Central memory CD4-positive, alpha-beta T cell (primary cell): ENCODE results near the gene TEF.
"Not testable (repeated sequence)": the region's sequence is repeated elsewhere in the genome, so short reads cannot be mapped to it uniquely, and the experiment has no call there.

Experiments used
- DNase-seq: peaks from one replicate; pipeline ENCODE4 v3.0.0; 2022

The TEF gene

DNA sequence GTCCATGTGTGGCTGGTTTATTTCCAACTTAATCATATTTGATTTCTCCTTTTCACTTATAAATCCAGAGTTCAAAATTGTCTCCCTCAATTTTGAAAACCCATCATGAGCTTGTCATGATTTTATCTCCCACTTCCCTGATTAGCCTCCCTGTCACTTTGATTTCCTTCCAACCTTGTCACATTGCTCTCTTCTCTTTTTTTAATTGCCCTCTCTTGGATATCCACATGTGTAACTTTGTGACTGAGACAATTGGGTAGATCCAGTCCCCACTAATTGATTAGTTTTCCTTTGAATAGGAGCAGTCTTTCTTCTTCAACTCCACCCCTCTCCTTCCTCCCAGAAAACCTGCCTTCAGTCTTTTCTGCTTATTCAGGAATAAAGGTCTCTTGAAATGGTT is 2.4 kb downstream of the TEF start:
- no peak for DNase-seq

DNA sequence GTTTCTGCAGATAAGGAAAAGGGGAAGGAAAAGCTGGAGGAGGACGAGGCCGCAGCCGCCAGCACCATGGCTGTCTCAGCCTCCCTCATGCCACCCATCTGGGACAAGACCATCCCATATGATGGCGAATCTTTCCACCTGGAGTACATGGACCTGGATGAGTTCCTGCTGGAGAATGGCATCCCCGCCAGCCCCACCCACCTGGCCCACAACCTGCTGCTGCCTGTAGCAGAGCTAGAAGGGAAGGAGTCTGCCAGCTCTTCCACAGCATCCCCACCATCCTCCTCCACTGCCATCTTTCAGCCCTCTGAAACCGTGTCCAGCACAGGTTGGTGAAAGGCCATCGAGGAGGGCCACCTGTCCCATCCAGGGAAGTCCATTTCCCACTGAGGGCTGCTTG is 5.6 kb downstream of the TEF start:
- DNase-seq: no peak

DNA sequence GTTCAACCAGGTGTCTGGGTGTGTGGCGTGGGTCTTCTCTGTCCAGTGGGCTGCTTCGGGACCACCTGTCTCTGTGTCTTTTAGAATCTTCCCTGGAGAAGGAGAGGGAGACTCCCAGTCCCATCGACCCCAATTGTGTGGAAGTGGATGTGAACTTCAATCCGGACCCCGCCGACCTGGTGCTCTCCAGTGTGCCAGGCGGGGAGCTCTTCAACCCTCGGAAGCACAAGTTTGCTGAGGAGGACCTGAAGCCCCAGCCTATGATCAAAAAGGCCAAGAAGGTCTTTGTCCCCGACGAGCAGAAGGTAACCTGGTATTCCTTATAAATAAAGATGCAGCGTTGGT is 12.2 kb downstream of the TEF start:
- no peak for DNase-seq

DNA sequence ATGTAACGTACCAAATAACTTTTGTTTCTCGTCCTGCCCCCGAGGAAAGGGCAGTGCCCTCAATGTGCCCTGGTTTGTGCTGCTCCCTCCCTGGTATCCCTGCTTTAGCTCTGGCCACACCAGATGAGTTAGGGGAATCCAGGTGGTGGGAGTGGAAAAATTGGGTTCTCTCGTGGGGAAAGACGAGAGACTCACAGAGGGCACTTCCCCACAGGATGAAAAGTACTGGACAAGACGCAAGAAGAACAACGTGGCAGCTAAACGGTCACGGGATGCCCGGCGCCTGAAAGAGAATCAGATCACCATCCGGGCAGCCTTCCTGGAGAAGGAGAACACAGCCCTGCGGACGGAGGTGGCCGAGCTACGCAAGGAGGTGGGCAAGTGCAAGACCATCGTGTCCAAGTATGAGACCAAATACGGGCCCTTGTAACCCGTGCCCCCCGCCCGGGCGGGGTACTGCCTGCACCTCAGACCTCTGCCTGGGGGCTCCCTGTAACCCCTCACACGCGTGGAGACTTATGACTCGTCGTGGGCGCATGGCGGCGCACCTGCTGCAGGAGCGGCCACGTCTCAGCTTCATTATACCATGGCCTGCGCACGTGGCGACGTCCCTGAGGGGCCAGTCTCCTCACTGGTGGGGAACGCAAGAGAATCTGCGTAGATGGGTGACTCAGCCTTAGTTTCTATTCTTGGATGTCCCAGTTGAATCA is 13.9 kb downstream of the TEF start:
- no peak for DNase-seq

DNA sequence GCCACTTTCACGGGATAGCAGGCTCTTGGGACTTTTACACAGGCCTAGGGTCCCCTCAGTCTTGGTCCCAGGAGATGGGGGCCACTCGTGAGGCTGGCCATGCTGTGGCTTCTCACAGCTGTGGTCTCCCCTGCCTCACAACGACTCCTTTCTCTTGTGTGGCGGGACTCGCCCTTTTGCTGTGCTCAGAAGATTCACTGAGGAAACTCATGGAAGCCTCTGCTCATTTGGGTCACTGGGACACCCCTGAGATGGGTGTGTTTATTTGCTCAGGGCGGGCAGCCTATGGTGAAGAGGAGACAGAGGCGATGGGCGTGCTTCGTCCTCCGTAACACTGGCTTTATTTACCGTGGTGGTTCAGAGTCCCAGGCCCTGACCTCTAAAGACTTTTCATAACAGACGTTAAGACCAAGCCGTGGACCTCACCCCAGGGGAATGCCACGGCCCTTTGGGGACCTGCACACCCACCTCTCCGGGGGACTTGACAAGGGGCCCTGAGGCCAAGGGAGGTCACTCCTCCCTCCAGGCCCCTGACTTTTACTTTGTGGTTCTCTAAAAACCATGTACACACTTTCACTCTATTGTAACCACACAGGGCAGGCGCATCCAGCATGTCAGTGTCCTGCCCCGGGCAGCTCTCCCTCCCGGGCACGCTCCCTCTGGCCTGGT is 15.5 kb downstream of the TEF start:
- DNase-seq: no peak

DNA sequence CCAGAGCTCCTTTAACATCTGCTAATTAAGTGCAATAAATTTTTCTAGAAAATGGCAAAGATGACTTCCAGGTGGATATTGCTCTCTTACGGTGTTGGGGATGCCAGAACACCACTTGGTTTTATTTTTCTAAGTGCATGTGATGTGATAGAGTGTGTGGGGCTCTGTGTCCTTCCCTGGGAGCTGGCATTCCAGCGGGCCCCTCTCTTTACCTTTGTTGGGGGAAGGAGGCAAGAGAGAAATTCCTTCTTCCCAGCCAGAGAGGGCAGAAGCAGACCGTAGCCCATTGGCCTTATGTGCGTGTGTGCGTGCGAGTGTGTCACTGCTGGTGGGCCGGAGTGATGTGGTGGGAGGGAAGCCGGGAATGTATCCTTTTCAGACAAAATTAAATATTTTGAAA is 17.2 kb downstream of the TEF start:
- no peak for DNase-seq

DNA sequence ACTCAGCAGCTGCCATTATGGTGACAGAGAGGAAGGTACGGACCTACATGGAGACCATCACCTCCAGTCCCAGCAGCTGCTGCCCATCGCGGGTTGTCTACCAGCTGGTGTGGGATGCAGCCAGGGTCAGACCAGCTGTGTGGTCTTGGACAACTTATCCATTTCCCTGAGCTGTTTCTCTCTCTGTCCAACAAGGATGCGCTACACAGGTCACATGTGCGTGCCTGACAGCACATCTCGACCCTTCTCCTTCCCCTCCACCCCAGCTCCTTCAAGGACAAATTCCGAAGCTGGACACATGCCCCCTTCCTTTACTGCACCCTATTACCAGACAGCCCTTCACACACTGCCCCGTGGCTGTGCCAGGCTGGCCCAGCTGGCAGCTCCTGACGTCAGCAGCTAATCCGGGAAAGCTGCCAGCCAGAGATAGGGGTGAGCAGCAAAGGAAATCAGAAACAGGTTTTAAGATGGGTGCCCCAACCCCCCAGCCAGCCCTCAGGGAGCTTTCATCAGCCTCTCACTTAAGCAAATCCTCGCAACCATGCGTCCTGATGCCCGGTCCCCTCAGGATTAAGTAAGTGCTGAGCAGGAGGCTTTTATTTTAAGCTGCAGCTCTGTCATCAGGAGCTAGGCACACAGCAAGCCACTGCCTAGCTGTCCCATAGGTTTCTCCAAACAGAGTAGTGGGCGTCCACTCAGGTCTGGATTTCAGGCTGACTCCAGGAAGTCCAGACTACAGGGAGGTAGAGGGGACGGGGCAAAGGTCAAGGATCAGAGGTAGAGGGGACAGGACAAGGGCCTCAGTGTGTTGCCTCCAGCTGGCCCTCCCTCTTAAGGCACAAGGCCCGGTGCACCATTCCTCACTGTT is 20.3 kb downstream of the TEF start:
- no peak for DNase-seq

DNA sequence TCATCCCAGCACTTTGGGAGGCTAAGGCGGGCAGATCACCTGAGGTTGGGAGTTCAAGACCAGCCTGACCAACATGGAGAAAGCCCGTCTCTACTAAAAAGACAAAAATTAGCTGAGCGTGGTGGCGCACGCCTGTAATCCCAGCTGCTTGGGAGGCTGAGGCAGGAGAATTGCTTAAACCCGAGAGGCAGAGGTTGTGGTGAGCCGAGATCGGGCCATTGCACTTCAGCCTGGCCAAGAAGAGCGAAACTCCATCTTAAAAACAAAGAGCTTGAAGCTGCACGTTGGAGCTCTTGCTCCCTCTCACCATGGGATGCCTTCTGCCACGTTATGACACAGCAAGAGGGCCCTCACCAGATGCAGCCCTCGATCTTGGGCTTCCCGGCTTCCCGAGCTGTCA is 21.1 kb downstream of the TEF start:
- DNase-seq: not testable (repeated sequence)

DNA sequence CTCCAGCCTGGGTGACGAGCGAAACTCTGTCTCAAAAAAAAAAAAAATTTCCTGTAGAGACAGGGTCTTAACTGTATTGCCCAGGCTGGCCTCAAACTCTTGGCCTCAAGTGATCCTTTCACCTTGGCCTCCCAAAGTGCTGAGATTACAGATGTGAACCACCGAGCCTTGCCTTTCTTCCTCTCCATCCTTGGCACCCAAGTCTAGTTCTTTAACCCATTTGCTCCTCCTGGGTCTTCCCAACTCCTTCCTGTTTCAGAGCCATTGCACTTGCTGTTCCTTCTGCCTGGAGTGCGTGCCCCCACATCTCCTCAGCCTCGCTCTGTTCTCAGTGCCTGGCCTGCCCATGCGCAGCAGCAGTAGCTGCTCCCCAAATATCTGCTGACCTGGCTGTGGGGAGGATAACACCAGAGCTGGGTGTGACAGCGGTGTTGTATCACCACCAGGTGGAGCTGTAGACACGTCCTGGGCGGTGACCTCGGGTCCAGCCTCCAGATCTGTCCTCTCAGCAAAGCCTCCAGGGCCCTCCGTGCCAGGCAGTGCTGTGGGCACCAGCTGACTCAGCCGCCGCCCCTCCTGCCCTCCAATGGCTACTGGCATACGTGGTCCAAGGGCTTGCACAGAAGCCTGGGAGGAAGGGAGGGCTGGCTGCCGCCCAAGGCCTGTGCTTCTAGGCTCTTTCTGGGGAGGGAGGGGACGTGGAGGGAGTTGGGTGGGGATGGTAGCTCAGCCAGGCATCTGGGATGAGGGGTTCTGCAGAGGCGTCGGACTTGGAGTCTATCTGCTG is 22.0 kb downstream of the TEF start:
- peak; percentile 80 for DNase-seq

DNA sequence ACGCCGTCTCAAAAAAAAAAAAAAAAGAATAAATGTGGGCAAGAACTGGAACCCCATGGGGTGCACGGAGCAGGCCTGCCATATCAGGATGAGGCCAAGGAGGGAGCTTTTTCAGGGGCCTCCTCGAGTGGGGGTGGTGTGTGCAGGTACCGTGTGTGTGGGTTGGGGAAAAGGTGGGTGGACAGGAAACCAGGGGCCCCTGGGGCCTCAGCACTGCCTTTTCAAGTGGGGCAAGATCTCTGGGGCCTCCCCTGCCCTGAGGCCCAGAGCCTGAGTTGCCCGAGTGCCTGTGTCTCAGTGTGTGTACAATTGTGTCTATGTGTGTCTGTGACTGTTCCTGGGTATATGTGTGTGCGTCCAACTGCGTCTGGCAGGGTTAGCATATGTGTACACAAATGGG is 23.8 kb downstream of the TEF start:
- DNase-seq: no peak

DNA sequence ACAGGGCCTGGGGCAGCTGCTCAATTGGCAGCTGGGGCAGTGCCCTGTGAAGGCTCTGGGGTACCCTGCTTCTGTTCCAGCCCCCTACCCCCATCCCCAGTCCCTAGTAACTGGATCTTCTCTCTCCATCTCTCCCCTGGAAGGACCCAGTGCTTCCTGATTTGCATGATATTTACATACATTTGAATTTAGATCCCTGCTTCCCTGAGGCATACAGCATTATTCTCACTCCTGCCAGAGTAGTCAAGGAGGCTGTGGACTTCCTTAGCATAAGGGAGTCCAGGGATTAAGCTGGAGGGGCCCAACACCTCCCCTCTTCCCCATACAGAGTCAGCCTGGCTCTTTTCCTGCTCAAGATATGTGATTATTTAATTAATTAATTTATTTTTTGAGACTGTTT is 24.7 kb downstream of the TEF start:
- no peak for DNase-seq

DNA sequence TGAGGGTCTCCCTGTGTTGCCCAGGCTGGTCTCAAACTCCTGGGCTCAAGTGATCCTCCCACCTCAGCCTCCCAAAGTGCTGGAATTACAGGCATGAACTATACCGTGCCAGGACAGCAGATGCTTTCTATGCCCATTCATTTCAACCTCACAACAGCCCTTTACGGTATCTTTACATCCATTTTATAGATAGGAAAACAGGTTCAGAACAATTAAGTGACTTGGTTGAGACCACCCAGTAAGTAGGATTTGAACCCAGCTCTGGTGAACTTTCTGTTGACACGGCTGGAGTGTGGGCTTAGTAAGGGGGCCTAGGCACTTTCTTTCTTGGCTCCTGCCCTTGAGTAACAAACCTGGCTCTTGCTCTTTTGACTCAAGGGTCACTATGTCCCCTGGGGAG is 25.7 kb downstream of the TEF start:
- no peak for DNase-seq

DNA sequence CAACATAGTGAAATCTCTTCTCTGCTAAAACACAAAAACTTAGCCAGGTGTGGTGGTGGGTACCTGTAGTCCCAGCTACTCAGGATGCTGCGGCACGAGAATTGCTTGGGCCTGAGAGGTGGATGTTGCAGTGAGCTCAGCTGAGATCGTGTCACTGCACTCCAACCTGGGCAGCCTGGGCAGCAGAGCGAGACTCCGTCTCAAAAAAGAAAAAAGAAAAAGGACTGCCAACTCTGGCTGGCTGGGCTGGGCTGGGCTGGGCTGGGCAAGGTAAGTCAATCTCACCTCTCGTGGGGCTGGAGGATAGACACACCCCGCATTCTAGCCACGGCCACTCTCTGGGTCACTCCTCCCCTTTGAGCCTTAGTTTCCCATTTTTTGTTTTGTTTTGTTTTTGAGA is 26.9 kb downstream of the TEF start:
- no peak for DNase-seq

DNA sequence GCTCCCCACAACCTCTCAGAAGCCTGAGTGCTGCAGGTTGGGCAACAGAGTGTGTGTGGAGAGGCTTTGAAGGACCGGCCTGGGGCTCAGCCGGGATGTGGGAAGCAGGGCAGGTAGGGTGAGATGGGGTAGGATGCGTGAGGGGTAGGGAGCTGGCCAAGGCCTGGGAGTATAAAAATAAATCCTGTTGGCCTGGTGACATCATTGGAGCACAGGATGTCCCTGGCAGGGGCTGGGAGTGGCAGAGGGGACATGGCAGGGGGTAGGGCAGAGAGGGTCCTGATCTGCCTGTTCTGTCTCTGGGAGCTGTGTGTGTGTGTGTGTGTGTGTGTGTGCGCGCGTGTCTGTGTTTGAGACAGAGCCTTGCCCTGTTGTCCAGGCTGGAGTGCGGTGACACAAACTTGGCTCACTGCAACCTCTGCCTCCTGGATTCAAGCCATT is 28.6 kb downstream of the TEF start:
- no peak for DNase-seq

DNA sequence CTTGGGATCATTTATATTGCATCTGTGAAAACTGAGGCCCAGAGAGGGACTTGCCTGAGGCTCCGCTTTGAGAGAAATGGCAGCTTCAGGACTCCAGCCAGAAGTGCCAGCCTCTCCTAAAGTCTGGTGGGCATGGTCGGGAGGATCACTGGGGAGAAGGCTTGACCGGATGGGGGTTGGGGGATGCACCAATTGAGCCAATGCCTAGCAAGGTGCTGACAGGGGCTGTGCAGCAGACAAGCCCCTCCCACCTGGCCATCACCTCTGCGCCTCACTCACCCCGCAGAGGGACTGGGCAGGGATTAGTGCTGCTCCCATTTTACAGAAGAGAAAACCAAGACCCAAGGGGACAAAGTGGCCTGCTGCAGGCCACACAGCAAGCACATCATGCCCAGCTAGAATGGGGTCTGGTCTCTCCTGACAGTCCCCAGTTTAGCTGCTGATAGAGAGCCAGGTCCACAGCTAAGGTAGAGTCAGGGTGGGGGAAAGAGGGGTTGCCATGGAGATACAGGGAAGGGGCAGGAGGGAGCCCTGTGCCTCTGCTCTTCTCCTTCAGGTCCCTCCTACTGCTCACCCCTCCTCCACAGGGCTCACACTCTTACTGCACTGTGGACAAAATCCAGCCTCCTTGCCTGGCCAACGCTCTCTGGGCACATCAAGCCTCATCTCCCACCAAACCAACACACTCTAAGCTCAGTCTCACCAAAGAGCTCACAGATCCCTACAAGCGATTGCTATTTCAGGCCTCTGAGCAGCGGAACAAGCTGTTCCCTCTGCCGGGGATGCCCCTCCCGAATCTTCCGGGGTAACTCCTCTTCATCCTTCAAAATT is 29.5 kb downstream of the TEF start:
- no peak for DNase-seq

DNA sequence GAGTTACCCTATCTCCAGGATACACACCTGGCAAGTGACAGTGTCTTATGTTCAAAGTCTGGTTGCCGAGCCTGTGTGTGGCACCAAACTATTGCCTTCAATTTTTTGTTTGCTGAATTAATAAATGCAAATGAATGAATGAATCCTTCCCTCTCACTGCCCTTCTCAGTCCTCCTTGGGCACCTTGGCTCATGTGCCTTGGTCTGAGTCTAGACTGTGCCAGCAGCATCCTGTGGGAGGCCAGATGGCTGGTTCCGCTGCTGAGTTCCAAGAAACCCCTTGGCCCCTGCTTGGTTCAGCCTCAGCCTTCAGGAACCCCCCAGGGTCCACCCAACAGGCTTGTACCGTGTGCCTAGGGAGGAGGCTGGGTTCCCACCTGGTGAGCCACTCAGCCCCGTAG is 33.8 kb downstream of the TEF start:
- DNase-seq: no peak

DNA sequence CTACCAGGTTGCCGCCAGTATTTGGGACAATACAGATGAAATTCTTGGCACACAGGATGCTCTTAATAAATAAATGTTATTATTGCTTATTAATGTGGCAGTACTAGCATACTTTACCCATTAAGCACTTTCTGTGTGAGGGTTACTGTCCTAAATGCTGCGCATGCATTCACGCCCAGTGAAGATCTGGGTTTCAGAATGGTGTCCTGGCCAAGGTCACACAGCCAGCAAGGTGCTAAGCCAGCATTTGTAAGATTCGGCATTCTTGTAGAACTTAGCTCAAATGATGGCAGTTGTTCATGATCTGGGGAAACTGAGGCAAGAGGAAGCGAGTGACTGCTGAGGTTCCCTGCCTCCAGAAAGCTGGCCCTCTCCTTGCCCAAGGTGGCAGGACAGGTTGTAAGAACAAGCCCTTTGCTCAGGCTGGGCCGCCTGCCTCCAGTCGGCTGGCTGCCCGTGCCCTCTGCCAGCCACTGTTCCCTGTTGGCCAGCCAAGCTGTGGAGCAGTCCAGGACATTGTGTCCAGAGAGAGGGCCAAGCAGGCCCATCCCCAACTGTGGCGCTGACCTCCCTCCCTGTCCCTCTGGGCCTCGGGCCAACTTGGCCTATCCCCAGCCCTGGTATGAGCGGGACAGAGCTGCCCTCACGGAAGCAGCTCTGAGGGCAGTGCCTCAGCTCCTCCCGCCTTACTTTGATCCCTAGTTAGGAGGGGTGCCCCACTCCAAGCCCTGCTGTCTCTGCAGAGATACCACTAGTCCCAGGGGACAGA is 36.1 kb downstream of the TEF start:
- no peak for DNase-seq

DNA sequence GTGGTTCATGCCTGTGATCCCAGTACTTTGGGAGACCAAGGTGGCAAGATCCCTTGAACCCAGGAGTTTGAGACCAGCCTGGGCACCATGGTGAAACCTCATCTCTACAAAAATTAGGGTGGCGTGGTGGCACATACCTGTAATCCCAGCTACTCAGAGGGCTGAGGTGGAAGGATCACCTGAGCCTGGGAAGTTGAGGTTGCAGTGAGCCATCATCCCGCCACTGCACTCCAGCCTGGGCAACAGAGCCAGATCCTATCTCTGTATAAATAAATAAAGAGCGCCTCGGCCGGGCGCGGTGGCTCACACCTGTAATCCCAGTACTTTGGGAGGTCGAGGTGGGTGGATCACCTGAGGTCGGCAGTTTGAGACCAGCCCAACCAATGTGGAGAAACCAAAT is 37.0 kb downstream of the TEF start:
- no peak for DNase-seq

DNA sequence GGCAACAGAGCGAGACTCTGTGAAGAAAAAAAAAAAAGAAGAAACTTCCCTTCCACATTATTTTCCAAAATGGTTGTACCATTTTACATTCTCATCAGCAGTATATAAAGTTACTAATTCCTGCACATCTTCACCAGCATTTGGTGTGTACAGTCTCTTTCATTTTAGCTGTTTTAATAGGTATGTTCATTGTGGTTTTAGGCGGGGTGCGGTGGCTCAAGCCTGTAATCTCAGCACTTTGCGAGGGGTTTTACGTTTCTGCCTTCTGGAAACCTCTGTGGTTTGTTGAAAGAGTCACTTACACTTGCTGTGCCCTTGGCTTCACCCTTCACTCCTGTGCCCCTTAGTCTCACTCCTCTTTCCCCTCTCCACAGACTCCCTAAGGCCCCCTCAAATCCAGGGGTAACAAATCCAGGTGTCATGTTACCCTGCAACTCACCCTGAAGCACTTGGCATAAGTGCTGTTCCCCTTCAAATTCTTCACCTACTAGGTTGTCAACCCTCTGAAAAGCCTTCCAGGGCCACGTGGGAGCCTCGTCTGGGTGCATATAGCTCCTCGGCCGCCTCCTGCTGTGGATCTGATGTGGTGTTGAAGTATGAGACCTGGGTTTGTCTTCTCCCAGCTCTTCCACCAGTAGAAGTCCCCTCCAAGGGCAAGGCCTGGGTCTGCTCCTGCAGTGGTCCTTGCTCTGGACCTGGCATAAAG is 44.1 kb downstream of the TEF start:
- DNase-seq: peak; percentile 56

DNA sequence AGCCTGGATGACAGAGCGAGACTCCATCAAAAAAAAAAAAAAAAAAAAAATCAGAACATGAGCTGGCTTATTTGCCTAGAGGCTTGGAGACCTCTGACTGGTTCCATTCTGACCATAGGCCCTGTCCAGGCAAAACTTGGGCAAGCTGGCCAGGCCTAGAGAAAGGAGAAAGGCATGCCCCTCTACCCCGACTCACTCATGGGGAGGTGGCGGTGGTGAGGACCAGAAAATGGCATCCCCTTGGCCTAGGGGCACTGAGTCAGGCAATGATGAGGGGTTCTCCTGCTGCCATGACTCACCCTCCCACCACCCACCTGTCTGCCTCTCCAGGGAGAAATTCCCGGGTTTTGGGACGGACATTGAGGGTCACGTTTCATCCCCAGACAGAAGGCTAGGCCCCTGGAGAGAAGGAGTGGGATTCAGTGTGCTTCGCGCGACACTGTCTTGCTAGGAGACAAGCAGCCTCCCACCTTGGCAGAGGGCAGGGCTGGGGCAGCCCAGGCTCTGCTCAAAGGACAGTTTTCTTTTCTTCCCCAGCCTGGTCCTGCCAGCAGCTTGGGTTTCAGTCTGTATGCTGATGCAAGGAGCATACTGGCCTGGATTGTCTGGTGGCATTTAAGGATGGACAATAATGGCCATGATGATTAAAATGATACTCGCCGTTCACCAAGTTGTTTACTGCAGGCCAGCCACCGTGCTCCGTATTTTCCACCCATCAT is 47.6 kb downstream of the TEF start:
- DNase-seq: no peak
